HEK293 (cell line): ENCODE measurements around the gene SRSF2.

ENCODE experiments used
- CTCF ChIA-PET: fragments of 350-600 bp; formaldehyde crosslinking; extraction: SDS; loops from one replicate; lab custom pipeline; 2021; ENCODE audit warnings: antibody characterized with exemption; lab: Yijun Ruan, JAX
- POLR2A ChIA-PET: fragments of 300-600 bp; formaldehyde crosslinking; extraction: SDS; loops from one replicate; lab custom pipeline; 2020; ENCODE audit warnings: antibody characterized with exemption, inconsistent platforms; lab: Yijun Ruan, JAX
- H3K27ac ChIP-seq: fragments of 200-500 bp; sonication (Bioruptor generic); 2 replicates; pipeline ENCODE4 v1.5.1; 2014; ENCODE audit warnings: low read depth, low read length, control low read depth, inconsistent platforms; ENCODE audit errors: extremely low read depth
- H3K36me3 ChIP-seq, 2 experiments: fragments of 200-500 bp in 1 of 2; sonication (Bioruptor generic) in 1 of 2; 1 replicate in 1 of 2; 2 replicates in 1 of 2; pipeline ENCODE4 v1.5.1; 2014 to 2017; ENCODE audit warnings: inconsistent platforms in 2 of 2, low read length in 2 of 2; ENCODE audit not compliant: control insufficient read depth in 2 of 2, insufficient read depth in 1 of 2
- H3K4me1 ChIP-seq: fragments of 200-500 bp; sonication (Bioruptor generic); 2 replicates; pipeline ENCODE4 v1.5.1; 2014; ENCODE audit warnings: mild to moderate bottlenecking, low read length, inconsistent platforms; ENCODE audit not compliant: control insufficient read depth, insufficient read depth
- H3K4me3 ChIP-seq: 2 replicates; pipeline ENCODE4 v1.5.1; 2011; ENCODE audit warnings: low read depth, mild to moderate bottlenecking, control low read depth, low read length, moderate library complexity
- H3K9me3 ChIP-seq: fragments of 200-500 bp; sonication (Bioruptor generic); 2 replicates; pipeline ENCODE4 v1.5.1; 2014; ENCODE audit warnings: low read depth, low read length, inconsistent platforms; ENCODE audit not compliant: control insufficient read depth, insufficient read depth
- KLF10 ChIP-seq: fragments of 450-650 bp; IDR thresholded peaks from 2 replicates; pipeline ENCODE4 v1.5.1; 2018; ENCODE audit warnings: missing biosample characterization, mild to moderate bottlenecking, missing genetic modification characterization
- KLF16 ChIP-seq: fragments of 450-650 bp; formaldehyde crosslinking; IDR thresholded peaks from 2 replicates; pipeline ENCODE4 v1.5.1; 2017; ENCODE audit warnings: missing biosample characterization, missing genetic modification characterization
- WT1 ChIP-seq: fragments of 450-650 bp; formaldehyde crosslinking; IDR thresholded peaks from 2 replicates; pipeline ENCODE4 v1.5.1; 2016; ENCODE audit warnings: missing biosample characterization, missing genetic modification characterization
- ZBTB17 ChIP-seq: fragments of 450-650 bp; formaldehyde crosslinking; IDR thresholded peaks from 2 replicates; pipeline ENCODE4 v1.5.1; 2016; ENCODE audit warnings: missing biosample characterization, missing genetic modification characterization
- ZBTB20 ChIP-seq: fragments of 450-650 bp; formaldehyde crosslinking; IDR thresholded peaks from 2 replicates; pipeline ENCODE4 v1.5.1; 2016; ENCODE audit warnings: missing biosample characterization, missing genetic modification characterization
- ZEB2 ChIP-seq: fragments of 450-650 bp; formaldehyde crosslinking; IDR thresholded peaks from 2 replicates; pipeline ENCODE4 v1.5.1; 2016; ENCODE audit warnings: missing biosample characterization, missing genetic modification characterization
- ZFHX2 ChIP-seq: fragments of 450-650 bp; formaldehyde crosslinking; conservative IDR thresholded peaks from 2 replicates; pipeline ENCODE4 v1.5.1; 2016; ENCODE audit warnings: missing biosample characterization, missing genetic modification characterization
- ZFP69B ChIP-seq: fragments of 450-650 bp; formaldehyde crosslinking; IDR thresholded peaks from 2 replicates; pipeline ENCODE4 v1.5.1; 2016; ENCODE audit warnings: missing biosample characterization, missing genetic modification characterization
- ZNF132 ChIP-seq: fragments of 450-650 bp; formaldehyde crosslinking; IDR thresholded peaks from 2 replicates; pipeline ENCODE4 v1.5.1; 2017; ENCODE audit warnings: missing biosample characterization, missing genetic modification characterization, borderline replicate concordance
- ZNF133 ChIP-seq: fragments of 450-650 bp; formaldehyde crosslinking; IDR thresholded peaks from 2 replicates; pipeline ENCODE4 v1.5.1; 2016; ENCODE audit warnings: missing biosample characterization, missing genetic modification characterization
- ZNF24 ChIP-seq: fragments of 450-650 bp; formaldehyde crosslinking; IDR thresholded peaks from 2 replicates; pipeline ENCODE4 v1.5.1; 2016; ENCODE audit warnings: missing biosample characterization, missing genetic modification characterization
- ZNF394 ChIP-seq: fragments of 450-650 bp; formaldehyde crosslinking; IDR thresholded peaks from 2 replicates; pipeline ENCODE4 v1.5.1; 2016; ENCODE audit warnings: missing biosample characterization, missing genetic modification characterization, mild to moderate bottlenecking, moderate library complexity, borderline replicate concordance
- ZNF529 ChIP-seq: fragments of 450-650 bp; formaldehyde crosslinking; IDR thresholded peaks from 2 replicates; pipeline ENCODE4 v1.5.1; 2017; ENCODE audit warnings: missing genetic modification characterization, missing biosample characterization; ENCODE audit not compliant: insufficient replicate concordance
- ZNF585B ChIP-seq: fragments of 450-650 bp; formaldehyde crosslinking; IDR thresholded peaks from 2 replicates; pipeline ENCODE4 v1.5.1; 2016; ENCODE audit warnings: missing biosample characterization, missing genetic modification characterization
- ZNF626 ChIP-seq: fragments of 450-650 bp; sonication (Bioruptor Pico); formaldehyde crosslinking; IDR thresholded peaks from 2 replicates; pipeline ENCODE4 v1.5.1; 2018; ENCODE audit warnings: missing biosample characterization, missing genetic modification characterization, inconsistent platforms
- ZNF660 ChIP-seq: fragments of 450-650 bp; IDR thresholded peaks from 2 replicates; pipeline ENCODE4 v1.5.1; 2018; ENCODE audit warnings: missing biosample characterization, mild to moderate bottlenecking, missing genetic modification characterization
- ZNF830 ChIP-seq: fragments of 450-650 bp; IDR thresholded peaks from 2 replicates; pipeline ENCODE4 v1.5.0; 2018; ENCODE audit warnings: missing biosample characterization, missing genetic modification characterization, low read depth, mild to moderate bottlenecking, moderate library complexity
- ZSCAN23 ChIP-seq: fragments of 450-650 bp; formaldehyde crosslinking; IDR thresholded peaks from 2 replicates; pipeline ENCODE4 v1.5.1; 2016; ENCODE audit warnings: missing biosample characterization, missing genetic modification characterization
- TF ChIP-seq, protein P1 (sequence below): fragments of 450-650 bp; formaldehyde crosslinking; IDR thresholded peaks from 2 replicates; pipeline ENCODE4 v1.5.1; 2016; ENCODE audit warnings: missing biosample characterization, missing genetic modification characterization
- TF ChIP-seq, protein P2 (sequence below): fragments of 450-650 bp; formaldehyde crosslinking; IDR thresholded peaks from 2 replicates; pipeline ENCODE4; 2016; ENCODE audit warnings: missing biosample characterization, missing genetic modification characterization
- TF ChIP-seq, protein P3 (sequence below): fragments of 450-650 bp; formaldehyde crosslinking; IDR thresholded peaks from 2 replicates; pipeline ENCODE4 v1.5.1; 2016; ENCODE audit warnings: missing biosample characterization, missing genetic modification characterization
- TF ChIP-seq, protein P4 (sequence below): fragments of 450-650 bp; formaldehyde crosslinking; IDR thresholded peaks from 2 replicates; pipeline ENCODE4 v1.5.1; 2016; ENCODE audit warnings: missing biosample characterization, missing genetic modification characterization
- TF ChIP-seq, protein P5 (sequence below): fragments of 450-650 bp; formaldehyde crosslinking; IDR thresholded peaks from 2 replicates; pipeline ENCODE4 v1.5.1; 2016; ENCODE audit warnings: missing biosample characterization, missing genetic modification characterization

SRSF2 gene

DNA sequence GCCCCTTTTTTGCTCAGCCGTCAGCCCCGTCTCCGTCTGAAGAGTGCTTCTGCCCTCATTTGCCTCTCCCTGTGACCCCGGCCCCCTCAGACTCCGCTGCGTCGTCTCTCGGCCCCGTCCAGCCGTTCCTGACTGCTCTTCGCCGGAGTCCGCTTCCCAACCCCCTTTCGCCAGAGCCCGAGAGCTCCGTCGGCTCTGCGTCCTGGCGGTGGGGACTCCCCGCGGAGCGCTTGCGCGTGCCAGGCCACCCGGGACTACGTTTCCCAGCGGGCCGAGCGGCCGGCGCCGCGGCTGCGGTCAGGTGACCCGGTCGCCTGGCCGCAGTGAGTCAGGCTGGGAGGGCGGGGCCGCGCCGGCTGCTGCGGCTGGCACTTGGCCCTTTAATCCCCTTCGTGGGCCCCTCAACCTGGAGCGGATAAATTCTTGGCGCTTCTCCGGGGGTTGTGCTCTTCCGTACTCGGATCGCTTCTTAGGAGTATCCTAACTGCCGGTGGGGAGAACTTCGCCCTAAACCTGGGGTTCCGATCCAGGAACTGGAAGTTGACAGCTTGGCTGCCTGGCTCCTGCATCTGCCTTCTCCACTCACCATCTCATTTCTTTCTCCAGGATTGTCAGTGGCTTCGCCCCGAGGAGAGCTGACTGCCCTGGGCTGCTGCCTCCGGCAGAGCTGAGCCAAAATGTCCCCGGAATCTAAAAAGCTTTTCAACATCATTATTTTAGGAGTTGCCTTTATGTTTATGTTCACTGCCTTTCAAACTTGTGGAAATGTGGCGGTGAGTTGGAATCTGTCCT is 741 bp upstream of the SRSF2 start, which contains the start of gene MFSD11:
Gene MFSD11, plus strand, starts transcription at position 444 of the 792 bp plus-strand sequence. Its CDS starts 234 bp downstream, at position 678.
- ChIA-PET POLR2A (interaction anchor here (0.6 to 4.8 kb wide), 21 partner anchors 8 to 1220 kb away, joined by 3 to 68 read pairs (median 5); partner anchors contain the start of genes JMJD6, METTL23 and TNRC6C), CTCF (interaction anchor here (0.6 to 0.9 kb wide), 3 partner anchors 96 to 340 kb away, joined by 3 to 4 read pairs (median 4); no protein-coding TSS in a partner anchor)
- Histone ChIP-seq H3K36me3 (peaks cover 32 to 53% of the 10 kb centered on the region in 2 experiments), H3K4me3 (peak within 1 kb of the TSS; percentile 81), H3K9me3 (no peaks in the 10 kb centered on the region), H3K4me1 (peaks cover 19% of the 10 kb centered on the region), H3K27ac (peak within 1 kb of the TSS; percentile 99)
- no peak for TF ChIP-seq ZFHX2
- no peak for TF ChIP-seq ZNF132
- TF ChIP-seq, protein P1, sequence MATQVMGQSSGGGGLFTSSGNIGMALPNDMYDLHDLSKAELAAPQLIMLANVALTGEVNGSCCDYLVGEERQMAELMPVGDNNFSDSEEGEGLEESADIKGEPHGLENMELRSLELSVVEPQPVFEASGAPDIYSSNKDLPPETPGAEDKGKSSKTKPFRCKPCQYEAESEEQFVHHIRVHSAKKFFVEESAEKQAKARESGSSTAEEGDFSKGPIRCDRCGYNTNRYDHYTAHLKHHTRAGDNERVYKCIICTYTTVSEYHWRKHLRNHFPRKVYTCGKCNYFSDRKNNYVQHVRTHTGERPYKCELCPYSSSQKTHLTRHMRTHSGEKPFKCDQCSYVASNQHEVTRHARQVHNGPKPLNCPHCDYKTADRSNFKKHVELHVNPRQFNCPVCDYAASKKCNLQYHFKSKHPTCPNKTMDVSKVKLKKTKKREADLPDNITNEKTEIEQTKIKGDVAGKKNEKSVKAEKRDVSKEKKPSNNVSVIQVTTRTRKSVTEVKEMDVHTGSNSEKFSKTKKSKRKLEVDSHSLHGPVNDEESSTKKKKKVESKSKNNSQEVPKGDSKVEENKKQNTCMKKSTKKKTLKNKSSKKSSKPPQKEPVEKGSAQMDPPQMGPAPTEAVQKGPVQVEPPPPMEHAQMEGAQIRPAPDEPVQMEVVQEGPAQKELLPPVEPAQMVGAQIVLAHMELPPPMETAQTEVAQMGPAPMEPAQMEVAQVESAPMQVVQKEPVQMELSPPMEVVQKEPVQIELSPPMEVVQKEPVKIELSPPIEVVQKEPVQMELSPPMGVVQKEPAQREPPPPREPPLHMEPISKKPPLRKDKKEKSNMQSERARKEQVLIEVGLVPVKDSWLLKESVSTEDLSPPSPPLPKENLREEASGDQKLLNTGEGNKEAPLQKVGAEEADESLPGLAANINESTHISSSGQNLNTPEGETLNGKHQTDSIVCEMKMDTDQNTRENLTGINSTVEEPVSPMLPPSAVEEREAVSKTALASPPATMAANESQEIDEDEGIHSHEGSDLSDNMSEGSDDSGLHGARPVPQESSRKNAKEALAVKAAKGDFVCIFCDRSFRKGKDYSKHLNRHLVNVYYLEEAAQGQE (tag by site-specific recombination): no peak
- no peak; the same call in 1 of the 2 replicates for TF ChIP-seq ZNF133
- TF ChIP-seq, protein P2, sequence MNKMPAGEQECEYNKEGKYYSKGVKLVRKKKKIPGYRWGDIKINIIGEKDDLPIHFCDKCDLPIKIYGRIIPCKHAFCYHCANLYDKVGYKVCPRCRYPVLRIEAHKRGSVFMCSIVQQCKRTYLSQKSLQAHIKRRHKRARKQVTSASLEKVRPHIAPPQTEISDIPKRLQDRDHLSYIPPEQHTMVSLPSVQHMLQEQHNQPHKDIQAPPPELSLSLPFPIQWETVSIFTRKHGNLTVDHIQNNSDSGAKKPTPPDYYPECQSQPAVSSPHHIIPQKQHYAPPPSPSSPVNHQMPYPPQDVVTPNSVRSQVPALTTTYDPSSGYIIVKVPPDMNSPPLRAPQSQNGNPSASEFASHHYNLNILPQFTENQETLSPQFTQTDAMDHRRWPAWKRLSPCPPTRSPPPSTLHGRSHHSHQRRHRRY (tag by site-specific recombination): no peak
- TF ChIP-seq ZNF660 (tag by site-specific recombination): peak; percentile 63; the same call in 1 of the 2 replicates
- TF ChIP-seq, protein P3, sequence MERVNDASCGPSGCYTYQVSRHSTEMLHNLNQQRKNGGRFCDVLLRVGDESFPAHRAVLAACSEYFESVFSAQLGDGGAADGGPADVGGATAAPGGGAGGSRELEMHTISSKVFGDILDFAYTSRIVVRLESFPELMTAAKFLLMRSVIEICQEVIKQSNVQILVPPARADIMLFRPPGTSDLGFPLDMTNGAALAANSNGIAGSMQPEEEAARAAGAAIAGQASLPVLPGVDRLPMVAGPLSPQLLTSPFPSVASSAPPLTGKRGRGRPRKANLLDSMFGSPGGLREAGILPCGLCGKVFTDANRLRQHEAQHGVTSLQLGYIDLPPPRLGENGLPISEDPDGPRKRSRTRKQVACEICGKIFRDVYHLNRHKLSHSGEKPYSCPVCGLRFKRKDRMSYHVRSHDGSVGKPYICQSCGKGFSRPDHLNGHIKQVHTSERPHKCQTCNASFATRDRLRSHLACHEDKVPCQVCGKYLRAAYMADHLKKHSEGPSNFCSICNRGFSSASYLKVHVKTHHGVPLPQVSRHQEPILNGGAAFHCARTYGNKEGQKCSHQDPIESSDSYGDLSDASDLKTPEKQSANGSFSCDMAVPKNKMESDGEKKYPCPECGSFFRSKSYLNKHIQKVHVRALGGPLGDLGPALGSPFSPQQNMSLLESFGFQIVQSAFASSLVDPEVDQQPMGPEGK: peak; percentile 99
- TF ChIP-seq, protein P4, sequence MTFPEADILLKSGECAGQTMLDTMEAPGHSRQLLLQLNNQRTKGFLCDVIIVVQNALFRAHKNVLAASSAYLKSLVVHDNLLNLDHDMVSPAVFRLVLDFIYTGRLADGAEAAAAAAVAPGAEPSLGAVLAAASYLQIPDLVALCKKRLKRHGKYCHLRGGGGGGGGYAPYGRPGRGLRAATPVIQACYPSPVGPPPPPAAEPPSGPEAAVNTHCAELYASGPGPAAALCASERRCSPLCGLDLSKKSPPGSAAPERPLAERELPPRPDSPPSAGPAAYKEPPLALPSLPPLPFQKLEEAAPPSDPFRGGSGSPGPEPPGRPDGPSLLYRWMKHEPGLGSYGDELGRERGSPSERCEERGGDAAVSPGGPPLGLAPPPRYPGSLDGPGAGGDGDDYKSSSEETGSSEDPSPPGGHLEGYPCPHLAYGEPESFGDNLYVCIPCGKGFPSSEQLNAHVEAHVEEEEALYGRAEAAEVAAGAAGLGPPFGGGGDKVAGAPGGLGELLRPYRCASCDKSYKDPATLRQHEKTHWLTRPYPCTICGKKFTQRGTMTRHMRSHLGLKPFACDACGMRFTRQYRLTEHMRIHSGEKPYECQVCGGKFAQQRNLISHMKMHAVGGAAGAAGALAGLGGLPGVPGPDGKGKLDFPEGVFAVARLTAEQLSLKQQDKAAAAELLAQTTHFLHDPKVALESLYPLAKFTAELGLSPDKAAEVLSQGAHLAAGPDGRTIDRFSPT (tag by site-specific recombination): peak; percentile 93
- no peak for TF ChIP-seq ZNF529 (tag by site-specific recombination)
- TF ChIP-seq ZEB2 (tag by site-specific recombination): peak; percentile 95
- TF ChIP-seq ZNF830 (tag by site-specific recombination): no peak
- no peak for TF ChIP-seq ZNF626 (tag by site-specific recombination)
- TF ChIP-seq ZSCAN23 (tag by site-specific recombination): peak; percentile 73; the same call in 1 of the 2 replicates
- peak; percentile 82 for TF ChIP-seq ZBTB20 (tag by site-specific recombination)
- peak; percentile 87 for TF ChIP-seq KLF10 (tag by site-specific recombination)
- TF ChIP-seq ZNF24 (tag by site-specific recombination): peak; percentile 72; the same call in 1 of the 2 replicates
- TF ChIP-seq, protein P5, sequence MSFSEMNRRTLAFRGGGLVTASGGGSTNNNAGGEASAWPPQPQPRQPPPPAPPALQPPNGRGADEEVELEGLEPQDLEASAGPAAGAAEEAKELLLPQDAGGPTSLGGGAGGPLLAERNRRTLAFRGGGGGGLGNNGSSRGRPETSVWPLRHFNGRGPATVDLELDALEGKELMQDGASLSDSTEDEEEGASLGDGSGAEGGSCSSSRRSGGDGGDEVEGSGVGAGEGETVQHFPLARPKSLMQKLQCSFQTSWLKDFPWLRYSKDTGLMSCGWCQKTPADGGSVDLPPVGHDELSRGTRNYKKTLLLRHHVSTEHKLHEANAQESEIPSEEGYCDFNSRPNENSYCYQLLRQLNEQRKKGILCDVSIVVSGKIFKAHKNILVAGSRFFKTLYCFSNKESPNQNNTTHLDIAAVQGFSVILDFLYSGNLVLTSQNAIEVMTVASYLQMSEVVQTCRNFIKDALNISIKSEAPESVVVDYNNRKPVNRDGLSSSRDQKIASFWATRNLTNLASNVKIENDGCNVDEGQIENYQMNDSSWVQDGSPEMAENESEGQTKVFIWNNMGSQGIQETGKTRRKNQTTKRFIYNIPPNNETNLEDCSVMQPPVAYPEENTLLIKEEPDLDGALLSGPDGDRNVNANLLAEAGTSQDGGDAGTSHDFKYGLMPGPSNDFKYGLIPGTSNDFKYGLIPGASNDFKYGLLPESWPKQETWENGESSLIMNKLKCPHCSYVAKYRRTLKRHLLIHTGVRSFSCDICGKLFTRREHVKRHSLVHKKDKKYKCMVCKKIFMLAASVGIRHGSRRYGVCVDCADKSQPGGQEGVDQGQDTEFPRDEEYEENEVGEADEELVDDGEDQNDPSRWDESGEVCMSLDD: peak; percentile 99; the same call in 1 of the 2 replicates
- TF ChIP-seq WT1 (tag by site-specific recombination): peak; percentile 23
- TF ChIP-seq ZNF394: peak; percentile 62; the same call in 1 of the 2 replicates
- peak; percentile 95 for TF ChIP-seq ZFP69B
- TF ChIP-seq ZBTB17: peak; percentile 98
- TF ChIP-seq ZNF585B (tag by site-specific recombination): no peak
- TF ChIP-seq KLF16 (tag by site-specific recombination): peak; percentile 91
